GM18511 (cell line): ENCODE results near the gene NFATC1.
"Not testable (repeated sequence)": the region's sequence is repeated elsewhere in the genome, so short reads cannot be mapped to it uniquely, and the experiment has no call there.

ENCODE experiments used
- ATAC-seq: cut with Tn5 transposase; IDR thresholded peaks from one replicate; pipeline ENCODE4 v1.9.1; 2021; ENCODE audit warnings: mild to moderate bottlenecking, moderate library complexity; ENCODE audit not compliant: unreplicated experiment

Gene NFATC1

DNA sequence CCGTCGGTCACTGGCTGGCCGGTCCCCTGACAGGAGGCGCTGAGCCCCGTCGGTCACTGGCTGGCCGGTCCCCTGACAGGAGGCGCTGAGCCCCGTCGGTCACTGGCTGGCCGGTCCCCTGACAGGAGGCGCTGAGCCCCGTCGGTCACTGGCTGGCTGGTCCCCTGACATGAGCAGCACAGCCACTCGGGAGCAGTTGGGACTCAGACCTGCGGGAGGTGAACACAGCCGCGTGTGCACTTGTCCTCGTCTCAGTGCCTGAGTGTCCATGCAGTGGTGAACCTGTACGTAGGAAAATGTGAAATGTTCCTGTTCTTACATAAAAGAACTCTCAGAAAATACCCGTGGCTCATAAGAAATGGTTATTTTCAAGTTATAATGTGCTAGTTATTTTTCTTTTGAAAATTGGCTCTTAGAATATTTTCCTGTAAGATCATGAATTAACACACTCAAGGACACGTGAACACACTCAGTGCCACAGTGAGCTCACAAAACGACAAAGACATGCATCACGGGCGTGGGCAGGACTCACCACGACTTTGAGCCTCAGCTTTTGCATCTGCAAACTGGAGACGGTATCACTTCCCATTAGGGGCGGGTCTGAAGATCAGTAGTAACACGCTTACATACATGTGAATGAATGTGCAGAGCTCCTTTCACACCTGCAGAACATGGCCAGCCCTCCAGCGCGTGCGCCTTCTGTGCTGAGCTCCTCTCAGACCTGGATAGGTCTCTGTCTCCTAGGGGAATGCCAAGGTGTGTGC is 21.1 kb upstream of the NFATC1 start:
- peak; percentile 92 for ATAC-seq

GRCh38 chr18:79375441-79376154 is 20.1 kb upstream of the NFATC1 start:
- no peak for ATAC-seq

DNA sequence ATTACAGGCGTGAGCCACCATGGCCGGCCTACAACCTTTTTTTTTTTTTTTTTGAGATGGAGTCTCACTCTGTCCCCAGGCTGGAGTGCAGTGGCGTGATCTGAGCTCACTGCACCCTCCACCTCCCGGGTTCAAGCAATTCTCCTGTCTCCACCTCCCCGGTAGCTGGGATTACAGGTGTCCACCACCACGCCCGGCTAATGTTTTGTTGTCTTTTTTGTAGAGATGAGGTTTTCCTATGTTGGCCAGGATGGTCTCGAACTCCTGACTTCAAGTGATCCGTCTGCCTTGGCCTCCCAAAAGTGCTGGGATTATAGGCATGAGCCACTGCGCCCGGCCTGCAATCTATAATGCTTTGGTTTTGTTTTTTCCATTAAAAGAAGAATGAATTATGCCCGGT is 19.1 kb upstream of the NFATC1 start:
- not testable (repeated sequence) for ATAC-seq

GRCh38 chr18:79377187-79377891 is 18.4 kb upstream of the NFATC1 start:
- ATAC-seq: no peak

GRCh38 chr18:79378536-79379250 is 17.0 kb upstream of the NFATC1 start:
- peak; percentile 62 for ATAC-seq

DNA sequence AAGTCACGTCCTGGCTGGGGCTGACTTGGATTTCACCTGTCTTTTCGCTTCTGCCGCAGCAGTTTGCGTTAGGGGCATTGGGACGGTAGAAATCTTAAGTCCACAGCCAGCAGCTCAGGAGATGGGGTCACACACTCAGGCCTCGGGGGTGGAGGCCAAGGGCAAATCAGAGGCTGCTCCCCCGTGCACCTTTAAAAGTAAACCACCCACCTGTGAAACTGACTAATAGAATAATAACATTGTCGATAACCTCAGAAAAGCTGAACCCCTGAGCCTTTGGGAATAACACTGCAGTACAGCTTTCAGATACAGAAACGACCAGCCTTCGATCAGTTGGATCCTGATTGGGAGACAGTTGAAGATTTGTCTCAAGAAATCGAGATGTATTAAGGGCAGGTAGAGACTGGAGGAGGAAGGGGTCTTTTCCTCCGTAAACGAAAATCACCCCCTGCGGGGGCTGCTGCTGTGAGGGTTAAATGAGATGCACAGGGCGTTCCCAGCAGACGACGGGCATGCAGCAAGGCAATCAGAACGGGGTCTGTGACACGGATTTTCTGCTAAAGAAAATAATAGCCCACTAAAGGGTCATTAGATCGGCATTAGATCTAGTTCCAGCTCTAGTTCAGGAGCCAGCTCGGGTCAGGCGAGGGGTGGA is 16.4 kb upstream of the NFATC1 start:
- no peak for ATAC-seq

GRCh38 chr18:79379931-79380815 is 15.6 kb upstream of the NFATC1 start:
- ATAC-seq: no peak

DNA sequence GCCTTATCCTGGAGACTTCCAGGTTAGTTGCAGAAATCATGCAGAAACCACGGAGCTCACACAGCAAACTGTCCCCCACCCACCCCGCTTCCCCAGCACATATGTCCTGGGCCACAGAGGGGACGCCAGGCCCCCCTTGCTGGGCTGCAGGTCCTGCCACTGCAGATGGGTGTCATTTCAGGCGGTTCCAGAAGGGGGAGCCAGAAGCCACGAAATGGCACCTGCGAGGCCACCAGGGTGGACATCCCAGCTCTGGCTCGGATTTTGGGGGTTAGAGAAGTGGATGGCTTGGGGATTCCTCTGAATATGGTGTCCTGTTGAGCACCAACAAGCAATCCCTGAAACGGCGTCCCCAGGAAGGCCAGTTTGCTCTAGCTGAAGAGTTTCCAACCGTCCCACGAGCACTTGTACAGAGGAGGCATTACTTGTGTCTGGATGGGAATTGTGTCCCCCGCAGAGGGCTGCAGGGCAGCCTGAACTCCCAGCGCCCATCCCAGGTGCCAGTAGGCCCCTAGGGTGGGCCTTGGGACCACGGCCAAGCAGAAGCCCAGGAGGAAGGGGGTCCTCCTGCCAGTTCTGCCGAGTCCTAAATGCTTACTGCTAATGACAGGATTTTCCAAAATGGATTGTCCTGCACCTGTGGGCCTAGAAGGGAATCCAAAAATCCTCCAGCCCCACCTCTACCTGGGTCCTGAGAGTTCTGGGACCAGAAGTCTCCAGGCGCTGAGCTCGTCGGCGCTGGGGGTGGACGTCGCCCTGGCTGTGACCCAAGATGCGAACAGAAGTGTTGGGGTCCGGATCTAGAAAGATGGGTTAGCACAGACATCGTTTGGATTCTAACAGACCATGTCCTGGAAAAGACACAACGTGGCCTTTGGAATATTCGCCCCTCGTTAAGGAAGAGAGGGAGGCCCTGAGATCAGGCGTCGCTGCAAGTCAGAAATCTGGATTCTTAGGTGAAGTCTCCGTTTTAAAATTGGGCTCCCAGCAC is 14.6 kb upstream of the NFATC1 start:
- ATAC-seq: peak; percentile 51

- ATAC-seq: no peak
These were observed 13.9 kb upstream of the NFATC1 start for GRCh38 chr18:79381811-79382311.

DNA sequence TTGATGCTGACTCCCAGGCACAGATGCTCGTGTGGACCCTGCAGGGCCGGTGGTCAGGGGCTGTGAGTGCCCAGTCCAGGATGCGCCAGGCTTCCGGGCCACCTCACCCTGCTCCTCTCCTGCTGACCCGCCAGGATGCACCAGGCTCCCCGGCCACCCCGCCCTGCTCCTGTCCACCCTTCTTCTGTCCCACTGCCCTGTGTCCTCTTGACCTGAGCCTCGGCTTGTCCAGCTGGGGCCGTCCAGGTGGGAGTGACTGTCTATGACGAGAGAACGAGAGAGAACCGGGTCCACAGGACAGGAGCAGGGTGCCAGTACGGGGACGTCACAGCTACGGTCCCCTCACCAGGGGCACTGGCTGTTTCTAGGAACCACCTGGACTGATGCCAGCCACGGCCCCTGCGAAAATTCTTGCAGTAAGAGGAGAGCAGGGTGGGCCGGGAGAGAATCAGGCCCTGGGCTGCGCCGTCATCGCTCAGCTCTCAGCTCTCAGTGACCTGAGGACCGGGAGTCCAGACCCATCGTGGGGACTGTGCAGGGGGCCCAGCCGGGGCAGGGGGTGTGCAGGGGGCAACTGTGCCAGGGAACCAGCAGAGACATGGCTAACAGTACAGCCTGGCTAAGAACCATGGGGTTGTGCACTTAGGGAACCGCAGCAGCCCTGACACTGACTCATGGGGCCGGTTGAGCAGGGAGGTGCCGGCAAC is 12.9 kb upstream of the NFATC1 start:
- no peak for ATAC-seq

GRCh38 chr18:79383388-79384056 is 12.2 kb upstream of the NFATC1 start:
- no peak for ATAC-seq

GRCh38 chr18:79384151-79384807 is 11.5 kb upstream of the NFATC1 start:
- ATAC-seq: no peak

- ATAC-seq: no peak
These were observed 10.9 kb upstream of the NFATC1 start for GRCh38 chr18:79384834-79385233.

DNA sequence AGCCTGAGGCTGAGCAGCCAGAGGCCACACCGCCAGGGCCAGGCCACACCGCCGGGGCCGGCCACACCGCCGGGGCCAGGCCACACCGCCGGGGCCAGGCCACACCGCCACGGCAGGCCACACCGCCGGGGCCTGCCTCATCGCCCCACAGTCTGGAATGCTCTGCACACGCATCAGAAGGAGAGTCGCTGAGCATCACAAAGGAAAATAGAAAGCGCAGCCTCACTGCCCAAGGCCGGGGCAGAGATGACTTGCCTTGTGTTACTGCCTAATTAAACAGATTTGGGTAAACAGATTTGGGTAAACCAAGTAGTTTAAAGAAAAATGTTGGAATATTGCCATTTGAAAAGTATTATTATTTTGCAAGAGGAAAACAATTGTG is 10.4 kb upstream of the NFATC1 start:
- no peak for ATAC-seq

- no peak for ATAC-seq
These were observed 9.9 kb upstream of the NFATC1 start for GRCh38 chr18:79385708-79386341.

GRCh38 chr18:79386547-79386946 is 9.2 kb upstream of the NFATC1 start:
- no peak for ATAC-seq
